D721Med (cell line): ENCODE data around the gene SLC45A1.

ENCODE experiments used
- DNase-seq: peaks from one replicate; pipeline ENCODE4 v3.0.0; 2011; ENCODE audit warnings: low spot score; ENCODE audit not compliant: insufficient read length
- FAIRE-seq: peaks from 2 replicates; lab custom pipeline; 2011; peaks lifted over from hg19 to GRCh38; lab: Jason Lieb, UNC
- TF ChIP-seq, protein P1 (sequence below): IDR thresholded peaks from 2 replicates; pipeline ENCODE4 v1.5.1; 2012; ENCODE audit warnings: mild to moderate bottlenecking, control low read depth; ENCODE audit not compliant: insufficient read depth; ENCODE audit errors: missing control alignments

SLC45A1 gene

DNA sequence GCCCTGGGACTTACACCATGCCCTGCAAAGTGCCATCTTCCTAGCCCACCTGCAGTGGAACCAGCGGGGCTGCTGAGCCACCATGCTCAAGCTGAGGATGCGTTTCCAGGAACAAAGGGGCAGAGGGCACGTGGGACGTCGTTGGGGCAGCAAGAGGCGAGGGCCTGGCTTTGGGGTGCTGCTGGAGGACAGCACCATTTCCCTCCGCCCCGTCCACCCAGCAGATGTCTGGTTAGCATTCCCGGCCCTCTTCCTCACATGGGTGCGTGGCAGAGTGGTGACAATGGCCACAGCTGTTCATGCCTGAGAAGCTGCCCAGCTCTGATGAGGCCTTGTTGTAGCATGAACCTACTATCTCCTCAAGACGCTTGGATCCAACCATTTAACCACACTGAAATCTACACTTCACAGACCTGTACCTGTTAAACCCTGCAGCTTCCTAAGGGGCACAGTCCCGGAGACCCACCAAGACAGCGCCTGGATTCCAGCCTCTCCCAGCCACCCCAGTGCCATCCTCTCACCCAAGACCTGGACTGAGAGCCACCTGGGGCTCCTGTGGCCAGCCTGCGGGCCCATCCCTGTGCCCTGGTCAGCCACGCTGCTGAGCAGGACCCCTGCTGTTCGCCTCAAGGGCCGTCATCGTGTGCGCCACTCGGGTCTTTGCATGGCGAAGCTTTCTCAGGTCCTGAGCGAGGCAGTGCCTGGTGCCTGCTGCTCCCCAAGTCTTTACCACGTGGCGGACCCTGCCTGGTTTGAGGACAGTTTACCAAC lies 33.2 kb downstream of the SLC45A1 start:
- TF ChIP-seq, protein P1, sequence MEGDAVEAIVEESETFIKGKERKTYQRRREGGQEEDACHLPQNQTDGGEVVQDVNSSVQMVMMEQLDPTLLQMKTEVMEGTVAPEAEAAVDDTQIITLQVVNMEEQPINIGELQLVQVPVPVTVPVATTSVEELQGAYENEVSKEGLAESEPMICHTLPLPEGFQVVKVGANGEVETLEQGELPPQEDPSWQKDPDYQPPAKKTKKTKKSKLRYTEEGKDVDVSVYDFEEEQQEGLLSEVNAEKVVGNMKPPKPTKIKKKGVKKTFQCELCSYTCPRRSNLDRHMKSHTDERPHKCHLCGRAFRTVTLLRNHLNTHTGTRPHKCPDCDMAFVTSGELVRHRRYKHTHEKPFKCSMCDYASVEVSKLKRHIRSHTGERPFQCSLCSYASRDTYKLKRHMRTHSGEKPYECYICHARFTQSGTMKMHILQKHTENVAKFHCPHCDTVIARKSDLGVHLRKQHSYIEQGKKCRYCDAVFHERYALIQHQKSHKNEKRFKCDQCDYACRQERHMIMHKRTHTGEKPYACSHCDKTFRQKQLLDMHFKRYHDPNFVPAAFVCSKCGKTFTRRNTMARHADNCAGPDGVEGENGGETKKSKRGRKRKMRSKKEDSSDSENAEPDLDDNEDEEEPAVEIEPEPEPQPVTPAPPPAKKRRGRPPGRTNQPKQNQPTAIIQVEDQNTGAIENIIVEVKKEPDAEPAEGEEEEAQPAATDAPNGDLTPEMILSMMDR, result no peak
- DNase-seq (no peak), FAIRE-seq (no peak)

DNA sequence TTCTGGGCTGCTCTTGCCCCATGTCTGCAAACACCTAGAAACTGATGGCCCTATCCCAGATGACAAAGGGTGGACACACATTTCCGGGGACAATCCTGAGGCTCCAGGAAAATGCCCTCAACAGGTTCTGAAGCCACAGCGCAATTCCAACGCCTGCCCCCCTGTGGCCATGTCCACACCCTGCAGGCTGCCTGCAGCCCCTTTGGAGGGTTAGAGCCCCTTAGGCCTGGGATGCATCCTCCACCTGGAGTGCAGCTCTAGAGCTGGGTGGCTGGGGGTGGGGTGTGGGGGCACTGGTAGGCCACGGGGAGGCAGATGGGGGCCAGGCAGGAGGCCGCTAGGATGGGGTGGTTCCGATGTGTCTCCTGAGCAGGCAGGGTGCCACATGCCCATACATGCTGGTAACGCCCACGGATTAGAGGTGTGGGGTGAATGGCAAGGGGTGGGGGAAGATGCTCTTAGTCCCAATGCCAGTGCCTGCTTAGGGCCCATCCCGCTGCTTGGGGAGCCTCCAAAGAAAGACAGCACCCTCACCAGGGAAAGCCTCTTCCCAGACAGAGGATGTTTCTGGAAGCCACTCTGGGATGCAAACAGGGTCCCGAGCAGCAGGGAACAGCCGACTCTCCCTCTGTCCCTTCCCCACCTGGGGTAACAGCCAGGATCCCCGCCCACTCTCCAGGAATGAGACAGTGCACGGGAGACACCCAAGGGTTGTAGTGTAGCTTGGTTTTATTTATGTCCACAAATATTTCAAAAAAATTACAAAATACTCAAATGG lies 34.0 kb downstream of the SLC45A1 start:
- FAIRE-seq (no peak), DNase-seq (no peak)
- TF ChIP-seq, protein P1, result peak; percentile 38

DNA sequence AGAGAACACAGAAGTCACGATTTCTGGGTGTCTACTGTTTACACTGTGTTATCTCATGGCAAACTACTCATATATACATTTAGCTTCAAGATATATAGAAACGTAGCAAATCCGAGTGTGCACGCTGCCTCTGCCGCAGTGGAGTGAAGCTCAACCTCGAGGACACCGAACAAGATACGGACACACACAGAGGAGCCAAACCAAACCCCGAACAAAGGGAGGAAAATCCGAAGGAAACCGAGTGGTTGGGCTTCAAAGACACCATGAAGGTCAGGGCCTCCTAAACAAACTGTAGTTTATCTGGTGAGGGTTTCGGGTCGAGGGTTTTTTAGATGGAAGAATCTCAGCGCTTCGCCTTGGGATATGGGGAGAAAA lies 34.5 kb downstream of the SLC45A1 start:
- no peak for FAIRE-seq
- no peak for DNase-seq

DNA sequence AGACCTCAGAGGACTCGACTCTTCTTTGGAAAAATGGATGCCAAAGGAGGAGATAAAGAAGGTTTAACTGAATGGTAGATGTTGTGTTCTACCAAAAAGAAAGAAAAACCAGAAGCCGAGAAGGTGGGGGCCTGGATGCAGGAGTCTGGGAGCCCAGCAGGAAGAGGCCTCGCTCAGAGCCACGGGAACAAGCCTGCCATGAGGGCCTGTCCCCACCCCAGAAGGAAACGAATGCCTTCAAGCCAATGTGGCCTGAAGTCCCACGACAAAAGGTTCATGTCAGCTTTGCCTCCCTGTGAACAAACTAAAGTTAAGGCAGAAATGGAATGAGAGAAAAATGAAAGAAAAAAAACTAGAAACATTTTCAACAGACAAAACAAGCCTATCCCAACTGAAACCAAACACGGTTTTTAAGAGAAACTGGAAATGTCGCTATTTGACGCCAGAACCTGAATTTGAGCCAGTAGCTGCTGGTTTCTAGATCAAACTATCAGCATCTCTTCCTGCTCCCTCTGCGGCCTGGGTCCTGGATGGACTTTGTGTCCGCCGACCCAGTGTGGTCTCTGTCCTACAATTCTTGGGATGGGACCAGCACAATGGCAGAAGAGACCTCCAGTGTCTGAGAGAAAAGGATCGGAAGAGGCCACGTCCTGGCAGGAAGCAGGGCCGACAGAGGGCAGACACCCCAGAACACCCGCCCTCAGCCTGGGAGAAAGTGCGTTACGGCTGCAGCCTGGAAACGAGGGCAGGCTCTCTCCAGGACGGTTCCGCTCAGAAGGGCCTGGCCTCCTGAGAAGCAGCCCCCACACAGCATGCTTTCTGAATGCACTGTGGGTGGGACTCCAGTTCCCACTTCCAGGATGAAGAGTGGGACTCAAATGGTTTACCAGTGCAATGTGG lies 35.2 kb downstream of the SLC45A1 start:
- DNase-seq (no peak), FAIRE-seq (no peak)
- TF ChIP-seq, protein P1, result no peak

More for the DNA sequence above, 34.5 kb downstream of the SLC45A1 start:
- TF ChIP-seq, protein P1, result no peak

DNA sequence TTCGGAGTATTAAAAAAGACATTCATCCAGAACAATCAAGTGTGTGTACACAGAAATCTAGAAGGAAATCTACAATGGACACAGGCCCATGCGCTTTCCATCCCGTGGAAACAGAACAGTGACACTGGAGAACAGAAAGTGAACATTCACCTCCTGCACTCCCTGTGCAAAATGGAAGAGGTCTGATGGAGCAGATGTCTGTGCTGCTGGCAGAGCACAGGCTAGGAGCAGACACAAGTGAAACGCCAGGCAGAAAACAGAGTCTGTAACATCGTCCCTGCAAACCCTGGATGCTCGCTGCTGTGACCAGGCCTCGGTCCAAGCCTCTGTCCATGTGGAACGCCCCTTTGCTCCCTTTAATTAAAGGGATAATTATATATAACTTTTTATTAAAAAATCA lies 36.1 kb downstream of the SLC45A1 start:
- TF ChIP-seq, protein P1, result no peak
- DNase-seq (no peak), FAIRE-seq (no peak)

DNA sequence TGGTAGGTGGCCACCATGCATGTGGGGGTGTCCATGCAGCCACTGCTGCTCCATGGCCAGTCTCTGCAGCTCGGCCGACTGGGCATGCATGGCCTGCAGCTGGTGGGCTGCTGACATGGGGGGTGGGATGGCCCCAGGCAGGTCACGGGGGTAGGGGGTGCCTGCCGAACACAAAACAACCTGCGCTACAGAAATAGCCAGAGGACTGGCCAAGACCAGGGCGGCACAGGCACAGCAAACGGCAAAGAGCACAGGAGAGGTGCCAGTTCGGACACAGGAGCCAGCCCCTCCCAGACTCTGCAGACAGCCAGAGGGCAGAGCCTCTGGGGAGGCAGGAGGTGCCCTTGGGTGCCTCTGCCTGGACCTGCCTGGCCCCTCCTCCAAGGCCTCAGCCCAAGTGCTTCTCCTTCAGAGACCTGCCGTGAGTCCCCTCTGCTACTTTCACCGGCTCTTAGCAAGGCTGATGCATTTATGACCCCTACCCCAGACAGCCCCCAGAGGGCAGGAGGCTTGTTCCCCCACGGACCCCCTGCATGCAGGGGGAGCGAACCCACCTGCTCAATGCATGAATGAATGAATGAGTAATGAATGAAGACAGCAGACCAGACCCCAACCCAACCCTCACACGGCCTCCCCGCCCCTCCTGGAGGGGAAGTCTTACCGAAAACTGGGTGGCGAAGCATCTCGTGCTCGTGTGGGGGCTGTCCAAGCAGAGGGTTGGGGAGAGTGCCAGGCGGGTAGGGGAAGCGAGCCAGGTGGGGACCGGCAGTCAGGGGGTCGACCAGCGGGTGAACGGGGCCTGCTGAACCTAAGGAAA lies 37.7 kb downstream of the SLC45A1 start:
- TF ChIP-seq, protein P1, result no peak
- FAIRE-seq, result no peak
- no peak for DNase-seq
